Caco-2 (cell line): Measurements from ENCODE around the gene PRSS33. TPM values are rescaled to one million over a fixed set of nuclear protein-coding genes. Genes with fewer than 3 reads are reported as not detected.

ENCODE experiments used
- BruUV-seq: library from RNA; stranded (reverse); fragments of 400-500 nt; replicated peaks from 2 replicates; lab custom pipeline; 2021; lab: Mats Ljungman, UMichigan
- CTCF ChIA-PET: fragments of 300-600 bp; sonication (Branson Sonifier 250); formaldehyde crosslinking; loops from one replicate; lab custom pipeline; 2022; ENCODE audit warnings: antibody characterized with exemption; lab: Charles Lee
- POLR2A ChIA-PET: fragments of 300-600 bp; sonication (Branson Sonifier 250); formaldehyde crosslinking; loops from one replicate; lab custom pipeline; 2022; ENCODE audit warnings: antibody characterized with exemption; lab: Charles Lee
- DNase-seq, 2 experiments: peaks; one replicate each; pipeline versions ENCODE4 v3.0.0 to v3.0.0-alpha.2; 2020 to 2022
- H3K27me3 ChIP-seq: replicated peaks from 2 replicates; pipeline ENCODE4 v1.6.0; 2011; ENCODE audit warnings: low read length; ENCODE audit not compliant: control insufficient read depth, insufficient read depth
- H3K36me3 ChIP-seq: 2 replicates; pipeline ENCODE4 v1.5.1; 2011; ENCODE audit warnings: low read length; ENCODE audit not compliant: control insufficient read depth, insufficient read depth
- H3K4me1 ChIP-seq: fragments of 250-450 bp; sonication (Bioruptor Pico); 2 replicates; pipeline ENCODE4 v1.5.1; 2020; ENCODE audit warnings: mild to moderate bottlenecking
- H3K4me3 ChIP-seq: 2 replicates; pipeline ENCODE4 v1.5.1; 2011; ENCODE audit warnings: low read depth, mild to moderate bottlenecking, control low read depth, low read length
- H3K9me3 ChIP-seq: fragments of 250-450 bp; sonication (Bioruptor Pico); 2 replicates; pipeline ENCODE4 v1.5.1; 2020; ENCODE audit warnings: mild to moderate bottlenecking, moderate library complexity
- H3K27ac Mint-ChIP-seq: one replicate; pipeline ENCODE4 v1.8.0; 2022; ENCODE audit warnings: mixed read lengths; ENCODE audit not compliant: unreplicated experiment
- H3K27me3 Mint-ChIP-seq: one replicate; pipeline ENCODE4 v1.8.0; 2022; ENCODE audit warnings: mixed read lengths; ENCODE audit not compliant: insufficient read depth, unreplicated experiment
- H3K36me3 Mint-ChIP-seq: one replicate; pipeline ENCODE4 v1.8.0; 2022; ENCODE audit warnings: mild to moderate bottlenecking, mixed read lengths; ENCODE audit not compliant: insufficient read depth, unreplicated experiment
- H3K4me1 Mint-ChIP-seq: one replicate; pipeline ENCODE4 v1.8.0; 2022; ENCODE audit warnings: low read depth, mixed read lengths; ENCODE audit not compliant: unreplicated experiment
- H3K4me3 Mint-ChIP-seq: one replicate; pipeline ENCODE4 v1.8.0; 2022; ENCODE audit warnings: mild to moderate bottlenecking, moderate library complexity, mixed read lengths; ENCODE audit not compliant: unreplicated experiment
- H3K9me3 Mint-ChIP-seq: one replicate; pipeline ENCODE4 v1.8.0; 2022; ENCODE audit warnings: mixed read lengths; ENCODE audit not compliant: unreplicated experiment
- CTCF ChIP-seq, 2 experiments: fragments of 200-600 bp in 1 of 2; IDR thresholded peaks; 1 replicate in 1 of 2; 2 replicates in 1 of 2; pipeline versions ENCODE4 v1.5.1 to v1.8.0; 2011 to 2022; ENCODE audit warnings: antibody characterized with exemption in 1 of 2, control low read depth in 1 of 2, inconsistent platforms in 1 of 2, low read depth in 1 of 2, low read length in 1 of 2, mild to moderate bottlenecking in 1 of 2, moderate library complexity in 1 of 2; ENCODE audit not compliant: insufficient read depth in 1 of 2, severe bottlenecking in 1 of 2, unreplicated experiment in 1 of 2
- intact Hi-C: fragments of 100-400 bp; cut with micrococcal nuclease; formaldehyde crosslinking; loops from one replicate; pipeline ENCODE4 v1.10.0; 2022; ENCODE audit not compliant: unreplicated experiment
- total RNA-seq: library from RNA; stranded (reverse); gene quantifications from 2 replicates; pipeline ENCODE4 v1.2.3, GENCODE V29; 2022

PRSS33 gene
- total RNA-seq, 1 experiment from 2014 or later: not detected

- ChIA-PET POLR2A (no interaction called here), CTCF (no interaction called here)
- H3K4me1 Mint-ChIP-seq: no peaks in the 10 kb centered on the region
- Histone ChIP-seq H3K4me1 (peaks cover 10% of the 10 kb centered on the region), H3K9me3 (no peaks in the 10 kb centered on the region), H3K4me3 (no peak overlapping the region), H3K27me3 (no peaks in the 10 kb centered on the region), H3K36me3 (no peaks in the 10 kb centered on the region)
- DNase-seq: no peak
- H3K27ac Mint-ChIP-seq: no peak overlapping the region
- no peak for TF ChIP-seq CTCF (IDR thresholded peaks at IDR 0.05; ENCODE audit: insufficient read depth in 1 of 2, low read depth in 1 of 2, low read length in 1 of 2, severe bottlenecking in 1 of 2, unreplicated experiment in 1 of 2)
- intact Hi-C loops: no loop called here
- no peaks in the 10 kb centered on the region for H3K9me3 Mint-ChIP-seq
- no peaks in the 10 kb centered on the region for H3K36me3 Mint-ChIP-seq
- BruUV-seq: no TSS peak
- no peak overlapping the region for H3K4me3 Mint-ChIP-seq
- no peaks in the 10 kb centered on the region for H3K27me3 Mint-ChIP-seq
Observed at GRCh38 chr16:2814551-2815298, 27.4 kb upstream of the PRSS33 start.

GRCh38 chr16:2813771-2814221 is 26.4 kb upstream of the PRSS33 start:
- Mint-ChIP-seq H3K27me3 (no peaks in the 10 kb centered on the region), H3K27ac (no peak overlapping the region), H3K4me3 (no peak overlapping the region), H3K9me3 (peaks cover 9% of the 10 kb centered on the region), H3K4me1 (peaks cover 4% of the 10 kb centered on the region), H3K36me3 (peaks cover 3% of the 10 kb centered on the region)
- H3K9me3 ChIP-seq: no peaks in the 10 kb centered on the region
- no peak for DNase-seq
- no peak for TF ChIP-seq CTCF (IDR thresholded peaks at IDR 0.05; ENCODE audit: insufficient read depth in 1 of 2, low read depth in 1 of 2, low read length in 1 of 2, severe bottlenecking in 1 of 2, unreplicated experiment in 1 of 2)
- intact Hi-C loops: no loop called here
- no peaks in the 10 kb centered on the region for H3K36me3 ChIP-seq
- POLR2A ChIA-PET: no interaction called here
- no TSS peak for BruUV-seq
- H3K4me1 ChIP-seq: peaks cover 10% of the 10 kb centered on the region
- no peak overlapping the region for H3K4me3 ChIP-seq
- H3K27me3 ChIP-seq: no peaks in the 10 kb centered on the region
- CTCF ChIA-PET: no interaction called here

DNA sequence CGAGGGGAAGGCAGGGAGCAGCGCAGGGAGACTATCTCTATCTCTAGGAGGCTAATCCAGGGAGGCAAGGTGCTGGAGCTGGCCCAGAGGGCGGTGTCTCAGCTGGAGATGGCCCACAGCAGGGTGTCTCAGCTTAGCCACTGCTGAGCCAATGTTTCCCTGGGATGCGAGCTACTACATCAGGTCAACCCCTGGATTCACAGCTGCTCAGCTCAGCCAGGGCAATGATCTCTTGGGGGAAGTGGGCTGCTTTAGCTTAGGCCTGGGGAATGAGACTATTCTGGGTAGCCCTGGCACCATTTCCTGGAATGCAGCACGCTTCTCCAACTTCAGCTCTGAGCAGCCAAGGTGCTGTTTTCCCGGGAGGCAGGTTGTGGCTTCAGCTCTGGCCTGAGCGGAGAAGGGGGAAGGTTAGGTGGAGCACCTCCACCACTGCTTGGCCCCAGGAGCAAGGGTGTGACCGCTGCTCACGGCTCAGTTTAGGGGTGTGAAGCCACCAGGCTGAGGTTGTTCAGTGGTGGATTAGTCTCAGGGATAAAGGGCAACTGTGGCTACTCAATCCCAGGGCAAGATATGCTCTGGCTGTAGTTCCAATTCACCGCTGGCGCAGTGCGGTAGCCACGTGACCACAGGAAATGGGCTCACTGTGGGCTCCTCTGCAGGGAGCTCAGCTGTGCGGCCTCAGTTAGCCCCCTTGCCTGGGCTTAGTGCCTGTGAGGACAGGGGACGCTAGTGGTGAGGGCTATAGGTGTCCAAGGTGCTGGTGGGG is 24.5 kb upstream of the PRSS33 start:
- no TSS peak for BruUV-seq
- ChIA-PET CTCF (interaction anchor here (0.5 to 1.2 kb wide), 2 partner anchors 14 to 70 kb away, joined by 3 to 6 read pairs; partner anchors contain the start of gene PRSS41), POLR2A (no interaction called here)
- intact Hi-C loops: no loop called here
- Mint-ChIP-seq H3K9me3 (peaks cover 27% of the 10 kb centered on the region), H3K27me3 (no peaks in the 10 kb centered on the region), H3K36me3 (peaks cover 5% of the 10 kb centered on the region), H3K27ac (no peak overlapping the region), H3K4me1 (peaks cover 6% of the 10 kb centered on the region), H3K4me3 (no peak overlapping the region)
- Histone ChIP-seq H3K4me3 (no peak overlapping the region), H3K4me1 (peaks cover 10% of the 10 kb centered on the region), H3K9me3 (no peaks in the 10 kb centered on the region), H3K36me3 (no peaks in the 10 kb centered on the region), H3K27me3 (no peaks in the 10 kb centered on the region)
- no peak for DNase-seq
- TF ChIP-seq CTCF (IDR thresholded peaks at IDR 0.05; ENCODE audit: insufficient read depth in 1 of 2, low read depth in 1 of 2, low read length in 1 of 2, severe bottlenecking in 1 of 2, unreplicated experiment in 1 of 2): no peak
